Measurements from ENCODE around the gene IRGC. TPM values are rescaled to one million over a fixed set of nuclear protein-coding genes. Genes with fewer than 3 reads are reported as not detected.

The IRGC gene
- total RNA-seq, 4 donors from 2014 or later, result not detected

GRCh38 chr19:43769256-43769655 is 53.4 kb downstream of the IRGC start:
- DNase-seq (ENCODE audit: low spot score in 2 of 2), result no peak
- Histone ChIP-seq H3K27ac (no peak overlapping the region), H3K4me3 (no peak overlapping the region), H3K9me3 (no peaks in the 10 kb centered on the region), H3K36me3 (no peaks in the 10 kb centered on the region), H3K27me3 (peaks cover 0 to 5% of the 10 kb centered on the region in 2 donors), H3K4me1 (peaks cover 0 to 35% (median 15%) of the 10 kb centered on the region in 4 donors)
- no peak for TF ChIP-seq EP300 (IDR thresholded peaks at IDR 0.05)
- WGBS, 2 donors, result 84 to 92% methylated on average over 7 to 14 of the region's 14 CpGs

Other genes starting within 250 kb of the IRGC start
- gene PHLDB3, start 211.3 kb upstream of the IRGC start, total RNA-seq, result 10 to 100 TPM in 3 of 4 donors, 1 to 10 TPM in 1; 9.8 to 25.5 (median 16.3) TPM
- 10 to 100 TPM; 33.7 to 54.5 (median 41.9) TPM for gene ETHE1, start 188.9 kb upstream of the IRGC start, total RNA-seq
- gene ZNF575, start 182.9 kb upstream of the IRGC start, total RNA-seq, result under 1 TPM in 2 of 4 donors, not detected in 2; 0.60 to 0.63 TPM
- gene XRCC1, start 140.5 kb upstream of the IRGC start, total RNA-seq, result 10 to 100 TPM; 18.6 to 30.6 (median 25.7) TPM
- gene PINLYP, start 140.3 kb upstream of the IRGC start, total RNA-seq, result 10 to 100 TPM in 3 of 4 donors, 1 to 10 TPM in 1; 7.5 to 45.7 (median 21.6) TPM
- gene IRGQ, start 119.9 kb upstream of the IRGC start, total RNA-seq, result 10 to 100 TPM; 21.6 to 26.1 (median 23.6) TPM
- 10 to 100 TPM in 3 of 4 donors, 1 to 10 TPM in 1; 9.9 to 18.8 (median 15.2) TPM for gene ZNF576, start 119.5 kb upstream of the IRGC start, total RNA-seq
- under 1 TPM; 0.20 to 0.84 (median 0.52) TPM for gene SRRM5, start 104.0 kb upstream of the IRGC start, total RNA-seq
- 10 to 100 TPM; 38.1 to 61.1 (median 50.5) TPM for gene ZNF428, start 96.4 kb upstream of the IRGC start, total RNA-seq
- 100 to 1,000 TPM in 2 of 4 donors, 10 to 100 TPM in 2; 85.2 to 108 (median 102) TPM for gene CADM4, start 76.2 kb upstream of the IRGC start, total RNA-seq
- gene PLAUR, start 45.9 kb upstream of the IRGC start, total RNA-seq, result 10 to 100 TPM; 12.9 to 19.7 (median 16.4) TPM
- 10 to 100 TPM; 14.6 to 49.8 (median 28.0) TPM for gene SMG9, start 38.9 kb downstream of the IRGC start, total RNA-seq
- gene KCNN4, start 64.9 kb downstream of the IRGC start, total RNA-seq, result 10 to 100 TPM in 1 of 4 donors, 1 to 10 TPM in 3; 4.6 to 18.3 (median 6.8) TPM
- 1 to 10 TPM in 1 of 4 donors, under 1 TPM in 3; 0.39 to 2.1 (median 0.53) TPM for gene LYPD5, start 86.4 kb downstream of the IRGC start, total RNA-seq
- 10 to 100 TPM in 2 of 4 donors, 1 to 10 TPM in 2; 4.2 to 12.3 (median 10.4) TPM for gene ZNF283, start 111.2 kb downstream of the IRGC start, total RNA-seq
- 1 to 10 TPM in 3 of 4 donors, under 1 TPM in 1; 0.90 to 3.7 (median 1.1) TPM for gene ZNF404, start 167.9 kb downstream of the IRGC start, total RNA-seq
- gene ZNF45, start 219.2 kb downstream of the IRGC start, total RNA-seq, result 10 to 100 TPM in 3 of 4 donors, 1 to 10 TPM in 1; 8.7 to 26.9 (median 17.7) TPM
- 1 to 10 TPM; 3.6 to 7.3 (median 6.5) TPM for gene ZNF221, start 235.2 kb downstream of the IRGC start, total RNA-seq